Measurements from ENCODE around the gene PRM2. TPM values are rescaled to one million over a fixed set of nuclear protein-coding genes. Genes with fewer than 3 reads are reported as not detected.
A peak's percentile ranks its signal among the peaks of the same experiment; 100 is the strongest.

PRM2 gene
- total RNA-seq, 1 donor from 2014 or later, result not detected

GRCh38 chr16:11271610-11272009 lies 4.7 kb downstream of the PRM2 start:
- H3K27me3 ChIP-seq (ENCODE audit: low read depth), result no peaks in the 10 kb centered on the region
- no peak for TF ChIP-seq CTCF (IDR thresholded peaks at IDR 0.05; ENCODE audit: borderline replicate concordance)
- H3K4me3 ChIP-seq, result no peak overlapping the region
- no peaks in the 10 kb centered on the region for H3K4me1 ChIP-seq
- H3K27ac ChIP-seq (replicated peaks), result no peak overlapping the region
- intact Hi-C loops (cut with micrococcal nuclease), result no loop called here
- no peaks in the 10 kb centered on the region for H3K9me3 ChIP-seq (replicated peaks)
- H3K36me3 ChIP-seq, result no peaks in the 10 kb centered on the region
- DNase-seq, result no peak

- Histone ChIP-seq H3K27me3 (ENCODE audit: low read depth) (no peaks in the 10 kb centered on the region), H3K4me3 (no peak overlapping the region), H3K9me3 (replicated peaks) (no peaks in the 10 kb centered on the region), H3K36me3 (no peaks in the 10 kb centered on the region), H3K4me1 (no peaks in the 10 kb centered on the region), H3K27ac (replicated peaks) (no peak overlapping the region)
- no peak for DNase-seq
- no peak for TF ChIP-seq CTCF (IDR thresholded peaks at IDR 0.05; ENCODE audit: borderline replicate concordance)
- intact Hi-C loops (cut with micrococcal nuclease), result no loop called here
Observed at GRCh38 chr16:11270602-11271162, 5.6 kb downstream of the PRM2 start.

GRCh38 chr16:11268921-11269375 lies 7.3 kb downstream of the PRM2 start, which contains the start of gene TNP2:
Gene TNP2 (minus strand): TSS chr16:11269325. CDS start chr16:11269262, 63 bp downstream.
- TF ChIP-seq CTCF (IDR thresholded peaks at IDR 0.05; ENCODE audit: borderline replicate concordance), result no peak
- intact Hi-C loops (cut with micrococcal nuclease), result no loop called here
- H3K4me1 ChIP-seq, result no peaks in the 10 kb centered on the region

GRCh38 chr16:11265124-11265523 lies 11.2 kb downstream of the PRM2 start:
- Histone ChIP-seq H3K27me3 (ENCODE audit: low read depth) (no peaks in the 10 kb centered on the region), H3K4me1 (no peaks in the 10 kb centered on the region), H3K9me3 (replicated peaks) (no peaks in the 10 kb centered on the region), H3K36me3 (no peaks in the 10 kb centered on the region), H3K27ac (replicated peaks) (peak overlapping the region; percentile 44), H3K4me3 (no peak overlapping the region)
- no peak for TF ChIP-seq CTCF (IDR thresholded peaks at IDR 0.05; ENCODE audit: borderline replicate concordance)
- intact Hi-C loops (cut with micrococcal nuclease), result no loop called here
- DNase-seq, result no peak

More at GRCh38 chr16:11268921-11269375, 7.3 kb downstream of the PRM2 start, which contains the start of gene TNP2:
- Histone ChIP-seq H3K36me3 (no peaks in the 10 kb centered on the region), H3K4me3 (no peak within 1 kb of the TSS), H3K27me3 (ENCODE audit: low read depth) (no peaks in the 10 kb centered on the region), H3K9me3 (replicated peaks) (no peaks in the 10 kb centered on the region), H3K27ac (replicated peaks) (no peak within 1 kb of the TSS)
- DNase-seq, result no peak

- Histone ChIP-seq H3K27ac (replicated peaks) (no peak overlapping the region), H3K9me3 (replicated peaks) (no peaks in the 10 kb centered on the region), H3K27me3 (ENCODE audit: low read depth) (no peaks in the 10 kb centered on the region), H3K4me1 (peaks cover 4% of the 10 kb centered on the region), H3K36me3 (no peaks in the 10 kb centered on the region), H3K4me3 (no peak overlapping the region)
- intact Hi-C loops (cut with micrococcal nuclease), result no loop called here
- no peak for DNase-seq
- TF ChIP-seq CTCF (IDR thresholded peaks at IDR 0.05; ENCODE audit: borderline replicate concordance), result no peak
Observed at GRCh38 chr16:11264155-11264832, 12.0 kb downstream of the PRM2 start.

Measured in left ventricle myocardium inferior (tissue), 1 donor.